Hepatocyte (in vitro differentiated cells): Measurements from ENCODE around the gene FAM72A. TPM values are rescaled to one million over a fixed set of nuclear protein-coding genes. Genes with fewer than 3 reads are reported as not detected.
"Not testable (repeated sequence)": the region's sequence is repeated elsewhere in the genome, so short reads cannot be mapped to it uniquely, and the experiment has no call there.

Source experiments
- DNase-seq: peaks from one replicate; pipeline ENCODE4 v3.0.0-alpha.2; 2016; ENCODE audit warnings: low spot score
- H2AFZ ChIP-seq: fragments of 200-600 bp; sonication (generic); 2 replicates; pipeline ENCODE4 v1.6.0; 2016; ENCODE audit warnings: antibody characterized with exemption, mild to moderate bottlenecking
- H3K27ac ChIP-seq: fragments of 200-600 bp; sonication (generic); 2 replicates; pipeline ENCODE4 v1.5.1; 2016; ENCODE audit warnings: mild to moderate bottlenecking
- H3K27me3 ChIP-seq: fragments of 200-600 bp; sonication (generic); 2 replicates; pipeline ENCODE4 v1.6.1; 2016
- H3K36me3 ChIP-seq: fragments of 200-600 bp; sonication (generic); replicated peaks from 2 replicates; pipeline ENCODE4 v1.5.1; 2016; ENCODE audit warnings: low read depth; ENCODE audit not compliant: insufficient read depth
- H3K4me1 ChIP-seq: fragments of 200-600 bp; sonication (generic); 2 replicates; pipeline ENCODE4 v1.5.1; 2016; ENCODE audit warnings: mild to moderate bottlenecking, moderate library complexity; ENCODE audit not compliant: insufficient read depth
- H3K4me2 ChIP-seq: fragments of 200-600 bp; sonication (generic); 2 replicates; pipeline ENCODE4 v1.6.0; 2016
- H3K4me3 ChIP-seq: fragments of 200-600 bp; sonication (generic); 2 replicates; pipeline ENCODE4 v1.5.1; 2016; ENCODE audit warnings: mild to moderate bottlenecking
- H3K79me2 ChIP-seq: fragments of 200-600 bp; sonication (generic); 2 replicates; pipeline ENCODE4 v1.6.0; 2017; ENCODE audit warnings: mild to moderate bottlenecking
- H3K9me2 ChIP-seq: fragments of 200-600 bp; sonication (generic); replicated peaks from 2 replicates; pipeline ENCODE4 v1.6.0; 2017; ENCODE audit warnings: mild to moderate bottlenecking; ENCODE audit not compliant: insufficient read depth
- H3K9me3 ChIP-seq: fragments of 200-600 bp; sonication (generic); 2 replicates; pipeline ENCODE4 v1.5.1; 2016; ENCODE audit warnings: low read depth, mild to moderate bottlenecking
- H4K20me1 ChIP-seq: fragments of 200-600 bp; sonication (generic); 2 replicates; pipeline ENCODE4 v1.6.0; 2016; ENCODE audit warnings: mild to moderate bottlenecking; ENCODE audit not compliant: insufficient read depth, poor library complexity, severe bottlenecking
- CTCF ChIP-seq: fragments of 200-600 bp; sonication (generic); IDR thresholded peaks from 2 replicates; pipeline ENCODE4 v1.5.1; 2016; ENCODE audit warnings: antibody characterized with exemption, mild to moderate bottlenecking; ENCODE audit not compliant: poor library complexity
- WGBS: methylation state at CpG from one replicate; pipeline ENCODE4 v1.1.6; 2016; ENCODE audit warnings: low lambda C conversion rate; ENCODE audit errors: missing lambda C conversion rate; 5-methylcytosine and 5-hydroxymethylcytosine counted together
- polyA plus RNA-seq: library from polyadenylated mRNA; unstranded; fragments of >200 nt; fragmentation: Nextera tagmentation; extraction: Ambion mirVana; gene quantifications from 2 replicates; pipeline ENCODE4 v1.2.1, GENCODE V29; 2016
- total RNA-seq: library from RNA; depleted of rRNA; stranded (reverse); fragments of >200 nt; gene quantifications from 2 replicates; pipeline ENCODE4 v1.2.3, GENCODE V29; 2014

The FAM72A gene
- total and polyA plus RNA-seq, 2 experiments from 2014 or later = 0.83 to 1.8 TPM

GRCh38 chr1:206178061-206178989 lies 24.3 kb downstream of the FAM72A start:
- not testable (repeated sequence) for H3K4me1 ChIP-seq, H3K9me3 ChIP-seq, H3K9me2 ChIP-seq, H3K79me2 ChIP-seq, H4K20me1 ChIP-seq, H3K27me3 ChIP-seq, H3K36me3 ChIP-seq, H2AFZ ChIP-seq, H3K4me3 ChIP-seq
- WGBS = 33% methylated on average over 9 of the region's 9 CpGs
- Histone ChIP-seq H3K4me2 (peak overlapping the region; percentile 42), H3K27ac (peak overlapping the region; percentile 40)
- DNase-seq = peak; percentile 10

- not testable (repeated sequence) for H3K79me2 ChIP-seq, H3K9me2 ChIP-seq, H4K20me1 ChIP-seq, H3K4me1 ChIP-seq, H3K36me3 ChIP-seq, H3K27me3 ChIP-seq, DNase-seq, H3K27ac ChIP-seq, H3K4me2 ChIP-seq, H3K9me3 ChIP-seq, H2AFZ ChIP-seq, H3K4me3 ChIP-seq
- 79% methylated on average over 1 of the region's 2 CpGs for WGBS
Measured at GRCh38 chr1:206176114-206176502, 26.5 kb downstream of the FAM72A start.

GRCh38 chr1:206175459-206176113 lies 27.1 kb downstream of the FAM72A start:
- H3K79me2 ChIP-seq, H3K9me2 ChIP-seq, H3K4me2 ChIP-seq, H3K27ac ChIP-seq, H3K4me3 ChIP-seq, H3K9me3 ChIP-seq, H3K36me3 ChIP-seq, H3K4me1 ChIP-seq, H4K20me1 ChIP-seq, H3K27me3 ChIP-seq, H2AFZ ChIP-seq: not testable (repeated sequence)
- peak; percentile 1 for DNase-seq
- WGBS = 85% methylated on average over 1 of the region's 4 CpGs

- not testable (repeated sequence) for H3K4me3 ChIP-seq, H3K27ac ChIP-seq, H3K79me2 ChIP-seq, H3K4me2 ChIP-seq, H3K9me3 ChIP-seq, H2AFZ ChIP-seq, H3K36me3 ChIP-seq, H3K4me1 ChIP-seq, H3K27me3 ChIP-seq, H3K9me2 ChIP-seq, H4K20me1 ChIP-seq
- TF ChIP-seq CTCF = peak; percentile 43
- peak; percentile 20 for DNase-seq
- 71% methylated on average over 7 of the region's 7 CpGs for WGBS
Measured at GRCh38 chr1:206174182-206174868, 28.3 kb downstream of the FAM72A start.

- not testable (repeated sequence) for H3K36me3 ChIP-seq, H3K9me2 ChIP-seq, H3K27ac ChIP-seq, H3K79me2 ChIP-seq, H3K4me3 ChIP-seq, H3K4me1 ChIP-seq, H3K9me3 ChIP-seq, H4K20me1 ChIP-seq, H3K27me3 ChIP-seq, H3K4me2 ChIP-seq, H2AFZ ChIP-seq, DNase-seq
- 96% methylated on average over 2 of the region's 2 CpGs for WGBS
Measured at GRCh38 chr1:206173110-206173719, 29.4 kb downstream of the FAM72A start.

GRCh38 chr1:206169794-206170193 lies 32.8 kb downstream of the FAM72A start:
- 42% methylated on average over 1 of the region's 3 CpGs for WGBS
- not testable (repeated sequence) for H3K9me3 ChIP-seq, H3K36me3 ChIP-seq, H3K27ac ChIP-seq, H2AFZ ChIP-seq, H3K9me2 ChIP-seq, H3K27me3 ChIP-seq, H3K4me2 ChIP-seq, H3K4me3 ChIP-seq, H3K79me2 ChIP-seq, H3K4me1 ChIP-seq, H4K20me1 ChIP-seq
- DNase-seq = peak; percentile 9
